ENCODE measurements around the gene TAS2R31.

- TF ChIP-seq CTCF (IDR thresholded peaks at IDR 0.05) (no peak), EP300 (IDR thresholded peaks at IDR 0.05) (no peak), POLR2AphosphoS5 (IDR thresholded peaks at IDR 0.05) (no peak), POLR2A (IDR thresholded peaks at IDR 0.05; ENCODE audit: low read depth) (no peak)
Measured at GRCh38 chr12:11067514-11067913, 36.3 kb upstream of the TAS2R31 start.

Measured in esophagus muscularis mucosa (tissue), 4 donors.